Neural cell (in vitro differentiated cells): ENCODE measurements around the gene KRT33A. TPM values are rescaled to one million over a fixed set of nuclear protein-coding genes. Genes with fewer than 3 reads are reported as not detected.

Experiments used
- H2AFZ ChIP-seq: fragments of 200-600, 300-800 bp; sonication (generic), shearing (Covaris generic); 2 replicates; pipeline ENCODE4 v1.6.0; 2014; ENCODE audit warnings: low read depth, mild to moderate bottlenecking, antibody characterized with exemption, low read length, moderate library complexity
- H3F3A ChIP-seq: fragments of 200-600 bp; shearing (Covaris generic); 2 replicates; pipeline ENCODE4 v1.6.1; 2016; ENCODE audit warnings: mild to moderate bottlenecking, moderate library complexity, mixed read lengths, antibody characterized with exemption, low read length; ENCODE audit not compliant: insufficient read depth, poor library complexity, severe bottlenecking
- H3K27ac ChIP-seq: fragments of 200-600, 300-800 bp; sonication (generic), shearing (Covaris generic); 2 replicates; pipeline ENCODE4 v1.5.1; 2014; ENCODE audit warnings: mild to moderate bottlenecking, low read length, moderate library complexity
- H3K27me3 ChIP-seq: fragments of 300-800, 200-600 bp; sonication (generic), shearing (Covaris generic); 2 replicates; pipeline ENCODE4 v1.6.0; 2014; ENCODE audit warnings: mild to moderate bottlenecking, low read depth, low read length, moderate library complexity; ENCODE audit not compliant: insufficient read depth
- H3K36me3 ChIP-seq: fragments of 300-800, 200-600 bp; sonication (generic), shearing (Covaris generic); 2 replicates; pipeline ENCODE4 v1.5.1; 2014; ENCODE audit warnings: mild to moderate bottlenecking, antibody characterized with exemption, low read length, moderate library complexity; ENCODE audit not compliant: insufficient read depth
- H3K4me2 ChIP-seq: fragments of 300-800, 200-600 bp; sonication (generic), shearing (Covaris generic); 2 replicates; pipeline ENCODE4 v1.6.0; 2014; ENCODE audit warnings: mild to moderate bottlenecking, low read length
- H3K4me3 ChIP-seq: fragments of 300-800, 200-600 bp; sonication (generic), shearing (Covaris generic); 2 replicates; pipeline ENCODE4 v1.5.1; 2014; ENCODE audit warnings: mild to moderate bottlenecking, low read length, moderate library complexity
- H3K79me2 ChIP-seq: fragments of 200-600 bp; shearing (Covaris generic); replicated peaks from 2 replicates; pipeline ENCODE4 v1.6.0; 2014; ENCODE audit warnings: mild to moderate bottlenecking, low read length, moderate library complexity; ENCODE audit not compliant: insufficient read depth
- H3K9ac ChIP-seq: fragments of 300-800, 200-600 bp; sonication (generic), shearing (Covaris generic); 2 replicates; pipeline ENCODE4 v1.6.1; 2016; ENCODE audit warnings: mild to moderate bottlenecking, low read length, mixed read lengths
- H3K9me2 ChIP-seq: fragments of 200-600 bp; shearing (Covaris generic); 2 replicates; pipeline ENCODE4 v1.6.1; 2016; ENCODE audit warnings: mild to moderate bottlenecking, low read length, mixed read lengths; ENCODE audit not compliant: insufficient read depth
- H3K9me3 ChIP-seq: fragments of 200-600, 300-800 bp; sonication (generic), shearing (Covaris generic); 2 replicates; pipeline ENCODE4 v1.6.1; 2016; ENCODE audit warnings: mild to moderate bottlenecking, mixed run types, low read length, moderate library complexity, mixed read lengths
- H4K20me1 ChIP-seq: fragments of 200-600 bp; shearing (Covaris generic); 2 replicates; pipeline ENCODE4 v1.6.1; 2016; ENCODE audit warnings: mild to moderate bottlenecking, mixed run types; ENCODE audit not compliant: insufficient read depth
- CTCF ChIP-seq: fragments of 450-650 bp; IDR thresholded peaks from 2 replicates; pipeline ENCODE4 v1.5.1; 2014; ENCODE audit warnings: antibody characterized with exemption, mild to moderate bottlenecking, moderate library complexity; ENCODE audit not compliant: poor library complexity, severe bottlenecking
- EP300 ChIP-seq: fragments of 450-650 bp; conservative IDR thresholded peaks from 2 replicates; pipeline ENCODE4 v1.6.1; 2014; ENCODE audit warnings: antibody characterized with exemption, mild to moderate bottlenecking, moderate library complexity; ENCODE audit not compliant: poor library complexity, severe bottlenecking
- EZH2 ChIP-seq: fragments of 200-600, 300-800 bp; shearing (Covaris generic), sonication (generic); IDR thresholded peaks from 2 replicates; pipeline ENCODE4 v1.6.1; 2014; ENCODE audit warnings: antibody characterized with exemption, low read length, borderline replicate concordance, mild to moderate bottlenecking; ENCODE audit not compliant: insufficient read depth, poor library complexity, severe bottlenecking
- MXI1 ChIP-seq: fragments of 450-650 bp; conservative IDR thresholded peaks from 2 replicates; pipeline ENCODE4 v1.6.1; 2014; ENCODE audit warnings: antibody characterized with exemption, mild to moderate bottlenecking; ENCODE audit not compliant: poor library complexity, severe bottlenecking
- POLR2AphosphoS5 ChIP-seq: IDR thresholded peaks from 2 replicates; pipeline ENCODE4 v1.6.1; 2012
- RAD21 ChIP-seq: fragments of 450-650 bp; conservative IDR thresholded peaks from 2 replicates; pipeline ENCODE4 v1.6.1; 2014; ENCODE audit warnings: antibody characterized with exemption, mild to moderate bottlenecking, moderate library complexity
- REST ChIP-seq: IDR thresholded peaks from 2 replicates; pipeline ENCODE4 v1.6.1; 2012; ENCODE audit warnings: borderline replicate concordance
- SMC3 ChIP-seq: fragments of 450-650 bp; conservative IDR thresholded peaks from 2 replicates; pipeline ENCODE4 v1.6.1; 2014; ENCODE audit warnings: antibody characterized with exemption, mild to moderate bottlenecking, moderate library complexity; ENCODE audit not compliant: poor library complexity
- TAF1 ChIP-seq: IDR thresholded peaks from 2 replicates; pipeline ENCODE4 v1.6.1; 2012; ENCODE audit warnings: low read depth
- polyA plus RNA-seq: library from polyadenylated mRNA; depleted of rRNA; stranded (reverse); fragments of >200 nt; gene quantifications from 2 replicates; pipeline ENCODE4 v1.2.3, GENCODE V29; 2014

The KRT33A gene
- polyA plus RNA-seq, 1 donor from 2014 or later: not detected

GRCh38 chr17:41345992-41346391 is 4.6 kb downstream of the KRT33A start:
- TF ChIP-seq TAF1: no peak
- TF ChIP-seq MXI1: no peak
- TF ChIP-seq CTCF: no peak
- H3K9me2 ChIP-seq: no peaks in the 10 kb centered on the region
- no peak overlapping the region for H3K4me2 ChIP-seq
- H3K9me3 ChIP-seq: no peaks in the 10 kb centered on the region
- no peaks in the 10 kb centered on the region for H3F3A ChIP-seq
- H3K4me3 ChIP-seq: no peak overlapping the region
- no peaks in the 10 kb centered on the region for H4K20me1 ChIP-seq
- no peaks in the 10 kb centered on the region for H3K79me2 ChIP-seq
- no peak overlapping the region for H3K9ac ChIP-seq
- H3K27me3 ChIP-seq: no peaks in the 10 kb centered on the region
- H3K36me3 ChIP-seq: no peaks in the 10 kb centered on the region
- no peak overlapping the region for H3K27ac ChIP-seq
- H2AFZ ChIP-seq: no peak overlapping the region

GRCh38 chr17:41343029-41343428 is 7.6 kb downstream of the KRT33A start:
- H3K79me2 ChIP-seq: no peaks in the 10 kb centered on the region
- no peak overlapping the region for H3K9ac ChIP-seq
- H3K9me2 ChIP-seq: no peaks in the 10 kb centered on the region
- no peaks in the 10 kb centered on the region for H3K36me3 ChIP-seq
- TF ChIP-seq TAF1: no peak
- TF ChIP-seq RAD21: no peak
- TF ChIP-seq SMC3: no peak
- TF ChIP-seq EP300: no peak
- TF ChIP-seq POLR2AphosphoS5: no peak
- no peak for TF ChIP-seq REST
- TF ChIP-seq MXI1: no peak
- no peak for TF ChIP-seq EZH2
- TF ChIP-seq CTCF: no peak
- H3K4me3 ChIP-seq: no peak overlapping the region
- H3K27ac ChIP-seq: no peak overlapping the region
- no peaks in the 10 kb centered on the region for H3K9me3 ChIP-seq
- no peak overlapping the region for H3K4me2 ChIP-seq
- H2AFZ ChIP-seq: no peak overlapping the region
- no peaks in the 10 kb centered on the region for H3K27me3 ChIP-seq
- no peaks in the 10 kb centered on the region for H3F3A ChIP-seq
- H4K20me1 ChIP-seq: no peaks in the 10 kb centered on the region
